GM12864 (cell line): Measurements from ENCODE around the gene CYB5R4.

Experiments used
- DNase-seq: peaks from one replicate; pipeline ENCODE4 v3.0.0-alpha.2; 2011; ENCODE audit warnings: low read depth
- H3K4me3 ChIP-seq: 2 replicates; pipeline ENCODE4 v1.5.1; 2011; ENCODE audit warnings: mild to moderate bottlenecking, low read depth, low read length, control low read depth
- CTCF ChIP-seq: IDR thresholded peaks from 2 replicates; pipeline ENCODE4 v1.5.1; 2011; ENCODE audit warnings: low read depth, mild to moderate bottlenecking, moderate library complexity, low read length, control low read depth, inconsistent platforms; ENCODE audit errors: missing control alignments

The CYB5R4 gene

DNA sequence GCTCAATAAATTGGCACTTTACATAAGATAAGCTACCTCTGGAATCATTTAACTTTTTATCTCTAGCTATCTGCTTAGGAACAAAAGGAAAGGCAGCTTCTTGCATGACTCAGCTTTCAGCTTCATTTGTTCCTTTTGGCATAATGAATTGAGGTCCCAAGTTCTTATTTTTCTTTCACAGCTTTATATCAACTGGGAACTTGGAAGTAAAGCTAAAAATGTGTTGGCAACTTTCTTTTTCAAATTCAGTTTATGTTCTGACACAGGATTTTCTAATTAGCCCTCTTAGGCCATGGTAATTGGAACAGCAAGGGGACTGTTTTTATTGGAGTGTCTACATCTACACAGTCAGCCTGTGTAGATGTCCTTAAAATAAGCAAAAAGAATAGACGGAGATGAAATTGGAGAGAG, 118.8 kb downstream of the CYB5R4 start:
- H3K4me3 ChIP-seq: no peak overlapping the region
- no peak for DNase-seq
- TF ChIP-seq CTCF: no peak

DNA sequence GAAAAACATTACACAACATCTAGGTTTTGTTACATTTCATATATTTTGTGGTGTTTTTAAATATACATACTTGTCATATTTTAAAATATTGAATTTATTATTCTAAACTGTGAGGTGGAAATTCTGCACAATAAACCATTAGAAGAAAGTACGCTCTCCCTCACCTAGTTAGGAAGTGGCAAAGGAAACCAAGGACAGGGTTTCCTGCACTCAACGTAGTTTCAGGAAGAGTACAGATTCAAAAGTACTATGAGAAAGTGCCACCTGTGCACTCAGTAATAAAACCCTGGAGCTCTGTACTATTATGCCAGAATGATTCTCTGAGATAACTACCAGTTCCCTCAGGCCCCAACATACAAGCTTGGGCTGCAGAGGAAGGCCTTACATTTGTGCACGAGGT, 119.5 kb downstream of the CYB5R4 start:
- no peak overlapping the region for H3K4me3 ChIP-seq
- no peak for TF ChIP-seq CTCF
- DNase-seq: no peak

DNA sequence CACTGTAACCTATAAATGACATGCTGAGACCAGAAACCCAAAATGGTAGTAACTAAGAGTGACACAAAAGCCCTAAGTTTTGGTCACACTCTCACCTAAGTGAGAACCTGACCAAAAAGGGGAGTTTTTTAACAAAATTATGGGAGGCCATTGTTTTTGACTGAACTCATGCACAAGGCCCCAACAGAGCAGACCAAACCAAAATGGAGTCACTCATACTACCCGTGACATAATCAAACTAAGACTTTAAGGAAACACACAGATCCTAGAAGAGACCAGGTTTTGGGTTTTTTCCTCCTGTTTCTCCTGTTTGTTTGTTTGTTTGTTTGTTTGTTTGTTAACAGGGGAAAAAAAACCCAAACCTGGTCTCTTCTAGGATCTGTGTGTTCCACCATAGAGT, 124.9 kb downstream of the CYB5R4 start:
- TF ChIP-seq CTCF: no peak
- DNase-seq: no peak
- H3K4me3 ChIP-seq: no peak overlapping the region

DNA sequence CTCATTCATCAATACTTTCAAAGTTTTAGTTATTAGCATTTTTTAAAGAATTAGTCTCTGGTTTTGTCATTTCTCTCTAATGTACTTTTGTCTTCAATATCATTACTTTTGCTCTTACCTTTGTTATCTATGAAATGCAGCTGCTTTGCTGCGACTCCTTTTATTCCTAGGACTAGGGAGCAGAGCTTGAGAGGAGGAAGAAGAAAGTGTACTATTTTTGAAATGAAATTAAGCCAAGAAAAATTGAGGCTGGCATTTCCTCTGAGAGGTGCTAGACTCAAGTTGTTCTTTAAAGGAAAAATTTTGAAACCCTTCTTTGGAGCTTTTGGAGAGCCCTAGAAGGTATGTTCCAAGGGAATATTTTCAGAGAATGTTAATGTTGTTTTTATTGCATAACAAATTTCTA, 125.8 kb downstream of the CYB5R4 start:
- no peak overlapping the region for H3K4me3 ChIP-seq
- DNase-seq: no peak
- TF ChIP-seq CTCF: no peak

GRCh38 chr6:83985715-83986114, 126.2 kb downstream of the CYB5R4 start:
- DNase-seq: no peak
- TF ChIP-seq CTCF: no peak
- H3K4me3 ChIP-seq: no peak overlapping the region

GRCh38 chr6:83998021-83998584, 138.6 kb downstream of the CYB5R4 start:
- no peak for DNase-seq
- TF ChIP-seq CTCF: no peak
- no peak overlapping the region for H3K4me3 ChIP-seq

DNA sequence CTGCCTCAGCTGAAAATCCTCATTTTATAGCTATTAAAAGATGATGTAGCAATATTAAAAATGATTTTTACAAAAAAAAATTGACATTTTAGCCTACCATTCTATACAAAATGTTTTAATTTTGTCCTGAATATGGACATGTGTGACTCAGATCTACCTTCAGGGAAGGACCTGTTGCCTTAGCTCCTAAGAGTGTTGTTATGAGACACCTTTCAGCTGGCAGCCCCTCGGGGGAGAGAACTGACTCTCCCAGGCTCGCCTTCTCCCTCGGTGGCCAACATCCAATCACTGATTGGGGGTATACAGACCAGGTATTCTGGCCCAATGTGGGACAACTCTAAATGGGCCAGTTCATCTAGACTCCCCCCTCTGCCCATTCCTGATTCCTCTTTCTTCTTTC, 141.6 kb downstream of the CYB5R4 start:
- no peak for TF ChIP-seq CTCF
- DNase-seq: no peak
- no peak overlapping the region for H3K4me3 ChIP-seq
